ENCODE measurements around the gene BCL2.
A peak's percentile ranks its signal among the peaks of the same experiment; 100 is the strongest.

The BCL2 gene

GRCh38 chr18:63074981-63075404 lies 244.6 kb downstream of the BCL2 start:
- DNase-seq, result peak in 3 of 4 experiments; percentile 7 to 41 (median 15)

GRCh38 chr18:63073481-63073880 lies 246.1 kb downstream of the BCL2 start:
- DNase-seq, result no peak

Measured in activated CD4-positive, CD25-positive, alpha-beta regulatory T cell (primary cell).